Omental fat pad (tissue), 4 donors: ENCODE data around the gene CCNY. TPM values are rescaled to one million over a fixed set of nuclear protein-coding genes. Genes with fewer than 3 reads are reported as not detected.
"Not testable (repeated sequence)": the region's sequence is repeated elsewhere in the genome, so short reads cannot be mapped to it uniquely, and the experiment has no call there.

Source experiments
- ATAC-seq: fragments of 150-250 bp; one replicate; pipeline ENCODE4 v1.9.1; 2016; ENCODE audit warnings: mild to moderate bottlenecking, moderate library complexity; ENCODE audit not compliant: low FRiP score
- DNase-seq: peaks from one replicate; pipeline ENCODE4 v3.0.0-alpha.2; 2019; ENCODE audit warnings: low spot score
- total RNA-seq, 4 donors: library from RNA; depleted of rRNA; stranded (reverse); fragments of >200 nt; gene quantifications; one replicate each; pipeline ENCODE4 v1.1.0, GENCODE V29; 2016
- TF ChIP-seq, protein P1 (sequence below), 3 donors: fragments of 450-650 bp; IDR thresholded peaks; one replicate each; pipeline ENCODE4 v1.5.1; 2016 to 2017; ENCODE audit warnings: antibody characterized with exemption in 3 of 3, mild to moderate bottlenecking in 3 of 3, moderate library complexity in 2 of 3

The CCNY gene
- total RNA-seq, 4 donors from 2014 or later = 38.6 to 49.5 (median 47.2) TPM

DNA sequence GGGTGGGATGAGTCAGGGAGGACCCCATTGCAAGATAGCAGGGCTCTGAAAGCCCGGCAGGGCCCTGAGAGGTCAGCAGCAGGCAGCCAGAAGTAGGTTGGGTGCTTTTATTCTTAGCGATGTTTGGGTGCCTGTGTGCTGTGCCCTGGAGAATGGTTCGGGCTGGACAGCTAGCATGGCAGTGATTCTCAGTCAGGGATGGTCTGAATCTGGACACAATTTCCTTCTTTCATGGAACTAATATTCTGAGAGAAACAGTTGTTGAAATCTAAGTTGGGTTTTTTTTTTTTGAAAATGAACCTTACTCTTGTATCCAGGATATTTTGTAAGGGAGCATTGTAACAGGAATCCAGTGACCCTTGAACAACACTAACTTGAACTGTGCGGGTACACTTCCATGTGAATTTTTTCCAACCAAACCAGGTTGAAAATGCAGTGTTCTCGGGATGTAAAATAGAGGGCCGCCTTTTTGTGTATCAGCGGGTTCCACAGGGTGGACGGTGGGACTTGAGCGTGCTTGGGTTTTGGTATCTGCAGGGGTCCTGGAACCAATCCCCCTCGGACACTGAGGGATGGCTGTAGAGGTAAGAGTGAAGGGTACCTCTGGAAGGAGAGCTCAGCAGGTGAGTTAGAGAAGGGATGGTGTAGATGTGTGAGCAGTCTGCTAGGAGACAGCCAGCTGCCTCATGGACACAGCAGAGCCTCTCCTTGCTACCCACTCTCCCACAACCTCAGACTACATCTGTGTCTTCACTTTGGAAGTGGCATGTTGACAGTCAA lies 12.5 kb downstream of the CCNY start:
- TF ChIP-seq, protein P1, sequence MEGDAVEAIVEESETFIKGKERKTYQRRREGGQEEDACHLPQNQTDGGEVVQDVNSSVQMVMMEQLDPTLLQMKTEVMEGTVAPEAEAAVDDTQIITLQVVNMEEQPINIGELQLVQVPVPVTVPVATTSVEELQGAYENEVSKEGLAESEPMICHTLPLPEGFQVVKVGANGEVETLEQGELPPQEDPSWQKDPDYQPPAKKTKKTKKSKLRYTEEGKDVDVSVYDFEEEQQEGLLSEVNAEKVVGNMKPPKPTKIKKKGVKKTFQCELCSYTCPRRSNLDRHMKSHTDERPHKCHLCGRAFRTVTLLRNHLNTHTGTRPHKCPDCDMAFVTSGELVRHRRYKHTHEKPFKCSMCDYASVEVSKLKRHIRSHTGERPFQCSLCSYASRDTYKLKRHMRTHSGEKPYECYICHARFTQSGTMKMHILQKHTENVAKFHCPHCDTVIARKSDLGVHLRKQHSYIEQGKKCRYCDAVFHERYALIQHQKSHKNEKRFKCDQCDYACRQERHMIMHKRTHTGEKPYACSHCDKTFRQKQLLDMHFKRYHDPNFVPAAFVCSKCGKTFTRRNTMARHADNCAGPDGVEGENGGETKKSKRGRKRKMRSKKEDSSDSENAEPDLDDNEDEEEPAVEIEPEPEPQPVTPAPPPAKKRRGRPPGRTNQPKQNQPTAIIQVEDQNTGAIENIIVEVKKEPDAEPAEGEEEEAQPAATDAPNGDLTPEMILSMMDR (IDR thresholded peaks at IDR 0.05) = no peak
- ATAC-seq (no peak), DNase-seq (no peak)

DNA sequence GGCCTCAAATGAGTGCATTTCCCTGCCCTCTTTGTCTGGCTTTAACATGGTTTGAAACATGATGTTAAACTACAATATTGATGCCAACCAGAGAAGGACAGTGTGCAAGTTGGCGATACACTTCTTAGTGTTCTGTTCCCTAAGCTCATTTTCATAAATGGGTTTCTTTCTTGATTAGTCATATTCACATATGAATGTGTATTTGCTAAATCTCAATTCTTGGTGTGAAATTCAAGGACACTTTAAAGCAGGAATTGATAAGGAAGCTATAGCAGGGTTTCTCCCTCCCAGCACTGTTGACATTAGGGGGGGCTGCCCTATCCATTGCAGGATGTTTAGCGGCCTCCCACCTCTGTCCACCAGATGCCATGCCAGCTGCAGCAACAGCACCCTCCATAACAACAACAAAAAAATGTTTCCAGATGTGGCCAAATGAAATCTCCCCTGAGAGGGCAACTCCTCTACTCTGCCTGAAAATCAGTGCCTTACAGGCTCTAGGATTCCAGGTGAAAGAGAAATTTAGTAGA lies 13.1 kb downstream of the CCNY start:
- DNase-seq (no peak), ATAC-seq (no peak)
- TF ChIP-seq, protein P1 (IDR thresholded peaks at IDR 0.05) = no peak

DNA sequence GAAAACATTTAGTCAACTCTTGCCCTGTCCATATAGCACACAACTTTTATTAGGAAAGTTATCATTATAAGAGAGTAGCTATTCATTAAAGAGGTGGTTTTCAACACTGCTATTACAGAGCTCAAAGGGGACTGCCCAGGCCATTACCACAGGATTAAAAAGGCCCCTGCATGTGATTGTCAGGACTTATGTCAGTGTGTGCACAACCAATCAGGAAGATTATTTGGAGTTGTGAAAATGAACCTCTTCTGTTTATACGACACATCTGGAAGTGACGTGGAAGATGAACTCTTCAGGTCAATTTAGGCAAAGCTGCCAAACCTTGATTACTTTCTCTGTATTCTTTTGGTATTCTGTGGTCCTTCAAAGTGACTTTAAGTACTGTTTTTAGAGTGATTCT lies 14.7 kb downstream of the CCNY start:
- TF ChIP-seq, protein P1 (IDR thresholded peaks at IDR 0.05) = no peak
- ATAC-seq (no peak), DNase-seq (no peak)

DNA sequence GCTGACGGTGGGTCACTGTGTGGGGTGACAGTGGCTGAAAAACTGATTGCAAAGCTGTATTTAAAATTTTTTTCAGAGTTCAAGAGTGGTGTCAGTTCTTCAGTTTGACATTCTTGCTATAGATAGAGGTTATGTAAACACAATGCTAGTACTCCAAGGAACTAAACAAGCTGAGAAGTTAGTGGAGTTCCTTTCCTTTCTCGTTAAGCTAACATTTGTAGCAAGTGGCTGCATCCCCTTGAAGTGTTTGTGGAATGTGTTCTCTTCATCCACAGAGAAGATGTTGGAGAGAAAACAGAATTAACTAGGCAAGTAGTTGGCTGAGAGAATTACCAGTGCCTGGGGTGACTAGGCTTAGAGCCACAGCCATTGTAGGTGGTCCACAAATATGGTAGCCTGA lies 15.8 kb downstream of the CCNY start:
- no peak for ATAC-seq
- TF ChIP-seq, protein P1 (IDR thresholded peaks at IDR 0.05) = no peak
- DNase-seq = no peak

DNA sequence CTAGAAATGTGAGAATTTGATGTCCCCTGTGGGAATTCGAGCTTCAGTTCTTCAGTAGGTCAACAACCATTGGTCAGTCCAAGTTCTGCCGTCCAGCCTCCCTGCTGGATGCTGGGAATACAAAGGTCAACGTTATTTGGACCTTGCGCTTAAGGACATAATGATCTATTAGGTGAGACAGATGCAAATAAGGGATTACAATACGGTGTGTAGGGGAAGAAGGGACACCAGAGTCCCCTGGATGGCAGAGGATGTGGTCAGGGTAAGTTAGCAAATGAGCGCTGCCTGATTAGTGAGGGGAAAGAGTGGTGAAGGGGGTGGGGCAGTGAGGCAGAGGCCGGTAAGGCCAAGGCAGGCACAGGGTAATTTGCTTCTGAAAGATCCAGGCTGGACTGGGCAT lies 16.2 kb downstream of the CCNY start:
- DNase-seq = no peak
- TF ChIP-seq, protein P1 (IDR thresholded peaks at IDR 0.05) = no peak
- no peak for ATAC-seq

DNA sequence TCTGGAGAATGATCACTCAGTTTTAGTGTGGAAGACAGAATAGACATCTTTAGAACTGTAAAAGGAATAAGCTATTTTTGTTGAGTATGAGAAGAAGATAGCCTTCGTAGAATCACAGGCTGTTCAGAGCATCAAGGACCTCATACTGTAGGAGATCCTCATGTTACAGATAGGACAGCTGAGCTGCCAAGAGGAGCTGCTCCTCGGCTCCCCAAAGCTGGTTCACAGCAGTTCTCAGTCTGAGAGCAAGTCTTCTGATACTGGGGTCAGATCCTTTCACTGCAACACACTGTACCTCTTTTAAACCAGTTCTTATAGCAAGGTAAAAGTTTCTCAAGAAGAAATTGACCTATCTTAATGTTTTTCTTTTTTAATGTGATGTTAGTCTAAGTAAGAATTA lies 17.1 kb downstream of the CCNY start:
- ATAC-seq = no peak
- TF ChIP-seq, protein P1 (IDR thresholded peaks at IDR 0.05) = no peak
- no peak for DNase-seq

DNA sequence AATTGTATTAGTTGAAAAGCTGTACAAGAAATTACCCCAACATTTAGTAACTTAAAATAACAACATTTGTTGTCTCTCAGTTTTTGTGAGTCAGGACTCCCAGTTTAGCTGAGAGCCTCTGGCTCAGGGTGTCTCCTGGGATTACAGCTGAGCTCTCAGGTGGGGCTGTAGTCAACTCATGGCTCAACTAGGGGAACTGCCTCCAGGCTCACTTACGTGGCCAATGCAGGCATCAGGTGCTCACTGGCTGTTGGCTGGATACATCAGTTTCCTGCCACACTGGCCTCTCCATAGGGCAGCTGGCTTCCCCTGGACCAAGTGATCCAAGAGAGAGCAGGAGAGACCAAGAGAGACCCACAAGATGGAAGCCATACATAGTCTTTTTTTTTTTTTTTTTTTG lies 17.5 kb downstream of the CCNY start:
- DNase-seq (no peak), ATAC-seq (no peak)
- TF ChIP-seq, protein P1 (IDR thresholded peaks at IDR 0.05) = no peak

DNA sequence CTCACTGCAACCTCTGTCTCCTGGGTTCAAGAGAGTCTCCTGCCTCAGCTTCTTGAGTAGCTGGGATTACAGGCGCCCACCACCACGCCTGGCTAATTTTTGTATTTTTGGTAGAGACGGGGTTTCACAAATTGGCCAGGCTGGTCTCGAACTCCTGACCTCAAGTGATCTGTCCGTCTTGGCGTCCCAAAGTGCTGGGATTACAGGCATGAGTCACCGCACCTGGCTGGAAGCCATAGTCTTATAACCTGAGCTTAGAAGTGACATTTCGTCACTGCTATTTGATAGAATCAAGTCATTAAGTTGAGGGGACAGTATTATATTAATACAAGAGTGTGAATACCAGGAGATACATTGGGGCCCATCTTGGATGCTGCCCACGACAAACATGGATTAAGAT lies 17.9 kb downstream of the CCNY start:
- not testable (repeated sequence) for ATAC-seq, DNase-seq
